Uterus (tissue), 2 donors: ENCODE results near the gene SCAPER.

ENCODE experiments used
- CTCF ChIP-seq, 4 experiments: fragments of 200-600 bp in 2 of 4; fragments of 450-650 bp in 2 of 4; sonication (generic) in 2 of 4; IDR thresholded peaks; one replicate each; pipeline ENCODE4 v1.5.1; 2016 to 2019; ENCODE audit warnings: antibody characterized with exemption in 4 of 4, mild to moderate bottlenecking in 2 of 4, moderate library complexity in 1 of 4
- POLR2A ChIP-seq, 2 donors: fragments of 450-650 bp; IDR thresholded peaks; one replicate each; pipeline ENCODE4 v1.6.1; 2016; ENCODE audit warnings: antibody characterized with exemption in 2 of 2, mild to moderate bottlenecking in 1 of 2, moderate library complexity in 1 of 2

- no peak for TF ChIP-seq CTCF (IDR thresholded peaks at IDR 0.05)
- no peak for TF ChIP-seq POLR2A (IDR thresholded peaks at IDR 0.05)
These were observed 39.6 kb downstream of the SCAPER start for GRCh38 chr15:76865548-76865991.
